Smooth muscle cell of the brain vasculature (primary cell): ENCODE data around the gene HCRTR1.

Experiments
- DNase-seq: peaks from one replicate; pipeline ENCODE4 v3.0.0-alpha.2; 2012; ENCODE audit warnings: low read depth, low spot score

Gene HCRTR1

DNA sequence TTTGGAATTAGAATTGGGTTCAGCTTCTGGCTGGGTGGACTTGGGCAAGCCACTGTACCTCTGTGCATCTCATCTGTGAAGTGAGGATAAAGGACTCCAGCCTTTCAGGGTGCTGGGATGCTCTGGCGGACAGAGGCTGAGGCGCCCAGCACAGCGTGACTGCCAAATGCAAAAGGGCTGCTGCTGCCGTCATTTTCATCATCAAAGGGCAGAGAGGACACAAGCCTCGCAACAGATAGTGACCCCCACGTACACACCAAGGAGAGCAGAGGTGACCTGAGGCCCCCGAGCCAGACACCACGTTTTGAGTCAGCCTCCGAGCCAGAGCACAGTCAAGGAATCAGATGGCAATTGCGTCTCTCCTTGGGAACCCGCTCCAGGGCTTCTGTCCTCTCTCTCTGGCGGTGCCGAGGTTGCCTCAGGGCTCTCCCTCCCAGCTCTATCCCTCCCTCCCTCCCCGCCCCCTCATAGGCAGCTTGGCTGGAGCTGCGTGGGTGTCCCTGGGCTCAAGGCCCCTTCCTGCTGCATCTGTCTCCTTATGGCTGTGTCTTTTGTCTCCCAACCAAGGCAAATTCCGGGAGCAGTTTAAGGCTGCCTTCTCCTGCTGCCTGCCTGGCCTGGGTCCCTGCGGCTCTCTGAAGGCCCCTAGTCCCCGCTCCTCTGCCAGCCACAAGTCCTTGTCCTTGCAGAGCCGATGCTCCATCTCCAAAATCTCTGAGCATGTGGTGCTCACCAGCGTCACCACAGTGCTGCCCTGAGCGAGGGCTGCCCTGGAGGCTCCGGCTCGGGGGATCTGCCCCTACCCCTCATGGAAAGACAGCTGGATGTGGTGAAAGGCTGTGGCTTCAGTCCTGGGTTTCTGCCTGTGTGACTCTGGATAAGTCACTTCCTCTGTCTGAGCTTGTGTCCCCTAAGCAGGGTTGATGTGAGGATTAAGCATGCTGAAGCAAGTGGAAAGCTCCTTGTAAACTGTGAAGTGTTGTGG lies 9.0 kb downstream of the HCRTR1 start:
- DNase-seq = no peak

DNA sequence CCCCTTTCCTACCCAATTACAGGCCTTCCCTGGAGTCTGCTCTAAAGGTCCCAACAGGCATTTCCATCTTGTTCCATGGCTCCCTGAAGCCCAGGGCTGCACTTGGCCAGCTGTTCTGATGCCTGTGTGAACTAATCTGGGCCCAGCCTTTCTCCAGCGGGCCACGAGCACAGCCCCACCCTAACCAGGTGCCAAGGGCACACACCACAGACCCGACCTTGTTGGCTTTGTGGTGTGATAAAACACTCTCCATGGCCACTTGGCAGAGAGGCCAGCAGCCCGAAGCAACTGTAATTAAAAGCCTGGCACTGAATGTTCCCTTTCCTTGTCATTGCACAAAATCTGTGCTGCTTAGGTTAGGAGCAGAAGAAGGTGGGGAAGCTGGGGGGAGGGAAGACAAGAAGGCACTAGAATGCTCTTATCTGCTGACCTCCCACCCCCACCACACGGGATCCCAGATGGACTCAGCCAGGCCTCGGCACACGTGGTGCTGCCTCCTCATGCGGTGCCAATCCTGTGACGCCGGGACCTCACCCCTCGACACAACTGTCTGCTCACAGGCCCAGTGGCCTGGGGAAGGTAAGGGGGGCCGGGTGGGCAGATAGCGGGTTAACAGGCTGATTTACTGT lies 9.9 kb downstream of the HCRTR1 start:
- DNase-seq = no peak

DNA sequence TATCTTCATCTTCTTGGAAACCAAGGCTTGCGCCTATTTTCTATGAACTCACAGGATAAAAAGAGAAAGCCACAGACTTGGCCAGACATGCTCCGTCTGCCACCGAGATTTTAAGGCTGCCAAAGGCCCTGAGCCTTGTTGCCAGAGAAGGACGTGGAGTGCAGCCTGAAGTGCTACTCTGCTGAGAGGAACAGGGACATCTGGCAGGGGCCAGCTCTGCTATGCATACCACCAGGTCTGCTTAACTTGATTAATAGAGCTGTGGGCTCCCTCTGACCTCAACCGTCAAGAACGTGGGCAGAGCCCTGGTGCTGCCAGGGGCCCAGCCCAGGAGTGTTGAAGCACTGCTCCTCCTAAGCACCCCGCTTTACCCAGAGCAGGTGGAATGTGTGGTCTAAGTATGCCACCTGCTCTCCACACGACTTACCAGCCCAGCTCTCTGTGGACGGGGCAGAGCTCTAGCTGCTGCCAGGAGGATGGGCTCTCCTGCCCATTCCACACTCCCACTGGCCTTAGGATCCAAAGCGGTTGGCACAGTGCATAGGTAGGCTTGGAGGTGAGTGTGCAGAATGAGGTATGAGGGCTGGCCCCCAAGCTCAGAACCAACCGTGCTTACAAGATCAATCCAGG lies 10.6 kb downstream of the HCRTR1 start:
- no peak for DNase-seq

DNA sequence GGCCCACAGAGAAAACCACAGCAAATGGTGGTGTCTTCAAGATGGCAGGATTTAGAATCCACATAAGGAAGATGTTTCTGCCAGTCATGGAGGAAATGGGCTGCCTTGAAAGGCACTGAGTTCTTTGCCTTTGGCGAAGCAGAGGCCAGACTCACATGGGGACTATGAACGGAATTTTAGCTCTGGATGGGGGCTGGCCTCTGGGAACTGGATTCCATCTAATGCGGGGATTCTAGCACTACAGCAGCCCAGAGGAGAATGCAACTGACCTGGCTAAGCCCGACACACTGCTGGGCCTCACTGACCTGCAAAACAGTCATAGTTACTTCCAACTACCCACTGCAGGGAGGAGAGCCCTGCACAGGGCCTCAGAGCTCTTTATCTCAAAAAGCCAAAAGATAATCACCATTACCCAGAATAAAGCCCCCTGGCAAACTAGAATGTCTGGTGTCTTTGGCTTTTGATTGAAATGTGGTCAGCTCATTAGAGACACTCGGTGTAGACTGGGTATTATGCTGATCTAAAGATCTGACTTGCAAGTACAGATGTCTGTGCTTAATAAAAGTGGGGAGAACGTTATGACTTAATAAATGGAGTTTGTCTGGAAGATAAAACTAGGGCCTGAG lies 11.6 kb downstream of the HCRTR1 start:
- no peak for DNase-seq

DNA sequence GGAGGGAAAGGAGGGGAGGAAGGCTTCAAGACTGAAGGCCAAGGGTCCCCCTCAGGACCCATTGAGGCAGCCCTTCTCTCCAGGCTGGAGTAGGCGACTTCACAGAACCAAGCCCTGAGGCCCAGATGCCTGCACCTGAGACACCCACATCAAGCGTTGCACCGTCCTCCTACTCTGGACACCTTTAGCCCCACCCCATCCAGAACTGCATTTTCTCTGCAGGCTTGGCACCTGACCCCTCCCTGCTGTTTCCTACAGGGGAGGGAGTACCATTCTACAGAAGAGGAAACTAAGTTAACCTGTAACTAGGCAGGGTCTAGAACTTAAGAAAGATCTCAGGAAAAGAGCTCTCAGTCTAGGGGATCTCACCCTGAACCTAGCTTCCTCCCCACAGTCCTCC lies 15.2 kb downstream of the HCRTR1 start:
- DNase-seq = no peak

DNA sequence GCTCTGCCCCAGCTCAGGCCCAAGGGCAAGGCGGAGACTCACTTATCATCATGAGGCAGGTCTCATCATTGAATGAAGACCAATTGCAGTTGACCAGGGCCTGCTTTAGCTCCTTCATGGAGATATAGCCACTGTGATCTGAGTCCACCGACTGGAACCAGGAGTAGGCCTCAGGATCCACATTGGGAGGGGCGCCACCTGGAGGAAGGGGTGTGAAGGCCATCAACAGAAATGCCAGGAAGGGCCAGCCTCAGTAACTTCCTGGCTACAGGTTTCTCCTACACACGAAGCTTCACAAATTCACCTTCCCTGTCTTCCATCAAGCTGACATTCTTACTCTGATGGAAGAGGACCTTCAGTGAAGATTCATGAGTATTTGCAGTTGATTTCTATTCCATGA lies 15.6 kb downstream of the HCRTR1 start:
- no peak for DNase-seq

DNA sequence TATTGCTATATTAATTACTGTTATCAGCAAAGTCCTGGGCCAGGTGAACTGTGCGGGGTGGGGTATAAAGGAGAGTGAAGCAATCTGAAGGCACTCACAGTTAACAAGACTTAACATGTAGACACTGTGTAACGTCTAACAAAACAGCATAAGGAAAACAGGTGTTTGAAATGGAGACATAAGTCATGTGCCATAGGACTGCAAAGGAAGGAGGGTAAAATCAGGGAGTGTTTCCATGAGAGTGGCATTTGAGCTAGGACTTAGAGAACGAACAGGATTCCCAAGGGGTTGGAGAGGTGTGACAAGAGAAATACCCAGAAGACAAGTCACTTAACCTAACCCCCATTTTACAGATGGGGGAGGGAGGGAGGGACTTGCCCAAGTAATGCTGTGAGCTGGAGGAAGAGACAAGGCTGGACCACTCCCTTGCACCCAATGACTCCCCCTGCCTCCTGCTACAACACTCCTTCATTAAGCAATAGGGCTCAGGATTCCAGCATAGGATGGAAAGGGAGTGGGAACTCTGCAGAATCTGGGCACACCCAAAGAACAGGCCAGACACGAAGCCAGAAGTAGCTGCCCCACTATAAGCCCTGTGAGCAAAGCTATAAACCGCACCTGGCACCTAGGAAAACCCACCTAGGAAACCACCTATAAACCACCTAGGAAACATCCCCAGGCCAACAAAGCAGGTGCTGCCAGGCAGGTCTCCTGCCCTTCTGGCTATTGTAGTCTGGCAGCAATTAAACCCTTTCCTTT lies 20.6 kb downstream of the HCRTR1 start:
- DNase-seq = no peak

DNA sequence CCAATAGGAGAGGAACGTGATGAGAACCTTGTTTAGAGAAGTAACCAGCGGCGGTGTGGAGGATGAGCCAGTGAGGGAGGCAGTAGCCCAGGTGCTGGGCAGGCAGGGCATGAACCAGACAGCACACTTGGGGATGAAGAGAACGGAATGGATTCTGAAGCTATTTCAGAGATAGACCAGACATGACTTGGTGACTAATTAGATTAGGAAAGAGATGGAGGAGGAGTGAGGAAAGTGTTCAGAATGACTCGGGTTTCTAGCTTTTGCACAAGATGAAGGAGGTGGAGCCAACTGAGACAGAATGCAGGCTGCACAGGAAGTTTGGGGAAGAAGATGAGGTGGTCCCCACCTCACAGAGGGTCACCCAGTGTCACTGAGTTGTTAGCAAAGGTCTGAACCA lies 22.1 kb downstream of the HCRTR1 start:
- DNase-seq = no peak

DNA sequence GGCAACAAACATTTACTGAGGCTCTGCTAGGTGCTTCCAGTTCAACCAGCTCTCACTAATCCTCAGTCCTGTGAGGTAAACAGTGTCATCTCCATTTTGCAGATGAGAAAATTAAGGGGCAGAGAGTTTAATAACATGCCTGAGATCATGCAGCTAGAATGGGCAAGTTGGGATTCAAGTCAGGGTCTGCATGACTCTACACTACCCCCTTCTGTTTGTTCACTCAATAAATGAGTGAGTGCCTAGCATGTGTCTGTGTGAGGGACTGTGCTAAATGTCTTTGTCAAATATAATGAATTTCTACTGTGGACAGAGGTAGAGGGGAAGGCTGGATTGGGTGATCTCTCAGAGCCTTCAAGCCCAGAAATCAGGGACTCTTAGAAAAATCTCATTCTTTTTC lies 22.7 kb downstream of the HCRTR1 start:
- DNase-seq = no peak

DNA sequence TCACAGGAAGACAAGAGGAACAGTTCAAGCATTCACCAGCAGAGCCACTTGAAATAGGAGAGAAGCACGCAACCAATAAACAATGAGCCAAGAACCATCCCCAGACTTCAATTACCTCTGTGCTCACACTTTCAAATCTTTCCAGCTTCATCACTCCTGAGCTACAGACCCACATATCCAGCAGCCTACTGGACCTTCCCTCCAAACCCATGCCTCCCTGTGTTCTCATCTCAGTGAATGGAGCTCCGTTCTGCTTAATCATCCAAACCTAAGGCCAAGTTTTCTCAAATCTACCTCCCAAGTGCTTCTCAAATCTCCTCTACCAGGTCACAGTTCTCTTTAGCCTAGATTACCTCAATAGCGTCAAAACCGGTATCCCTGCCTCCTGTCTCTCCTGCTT lies 23.5 kb downstream of the HCRTR1 start:
- DNase-seq = no peak

DNA sequence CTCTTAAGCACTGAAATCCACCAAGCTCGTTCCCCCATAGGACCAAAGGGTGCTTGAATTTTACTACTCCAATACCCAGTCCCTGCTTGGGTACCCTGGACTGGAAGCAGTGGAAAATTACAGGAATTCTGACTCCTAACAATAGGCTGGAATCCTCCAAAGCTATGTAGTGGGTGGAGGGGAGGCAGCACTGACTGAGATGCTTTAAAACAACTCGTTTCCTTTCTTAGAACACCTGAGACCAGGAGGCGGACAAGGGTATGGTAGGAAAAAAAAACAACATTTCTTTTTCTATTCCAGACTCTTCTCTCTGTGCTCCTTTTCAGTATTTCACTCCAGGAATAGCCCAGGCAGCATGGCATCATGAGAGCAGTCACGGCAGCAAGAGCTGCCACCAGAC lies 24.9 kb downstream of the HCRTR1 start:
- no peak for DNase-seq

DNA sequence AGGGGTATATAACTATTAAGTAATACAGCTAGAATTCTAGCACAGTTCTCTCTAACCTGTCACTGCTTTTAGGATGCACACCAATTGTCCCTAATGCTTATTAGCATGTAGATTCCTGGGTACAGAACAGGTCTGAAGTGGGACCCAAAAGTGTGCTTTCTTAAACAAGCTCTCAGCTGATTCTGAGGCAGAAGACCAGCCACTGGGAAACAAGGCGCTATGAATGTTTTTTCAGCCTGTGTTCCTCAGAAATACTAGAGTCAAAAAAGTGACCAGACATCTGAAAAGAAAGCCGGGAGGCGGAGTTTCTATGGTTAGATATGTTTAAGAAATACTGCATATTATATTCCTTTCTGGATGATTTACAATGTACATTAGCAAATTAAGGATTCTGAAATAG lies 25.4 kb downstream of the HCRTR1 start:
- DNase-seq = no peak

DNA sequence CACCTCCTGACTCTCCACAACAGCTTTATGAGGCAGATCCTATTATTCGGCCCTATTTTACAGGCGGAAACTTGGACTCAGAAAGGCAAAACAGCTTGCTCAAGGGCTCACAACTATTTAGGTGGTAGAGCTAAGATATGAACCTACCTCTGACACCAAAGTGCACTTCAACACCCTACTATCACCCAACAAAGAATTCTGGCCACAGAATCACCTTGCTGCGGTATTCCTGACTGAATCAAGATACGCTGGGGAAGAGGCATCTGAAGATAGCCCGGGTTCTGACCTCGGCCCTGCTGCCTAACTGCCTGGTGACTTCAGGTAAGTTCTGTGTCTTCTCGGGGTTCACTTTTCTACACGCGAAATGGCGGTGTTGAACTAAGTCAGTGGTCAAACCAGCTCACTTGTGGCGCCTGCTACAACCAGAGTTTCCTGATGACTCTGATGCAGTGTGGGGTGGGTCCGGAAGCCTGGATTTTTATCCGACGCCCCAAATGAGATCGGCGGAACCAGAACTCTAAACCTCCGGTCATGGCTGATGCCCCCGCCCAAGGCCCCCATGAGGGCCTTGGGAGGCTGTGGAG lies 26.6 kb downstream of the HCRTR1 start:
- DNase-seq = no peak

DNA sequence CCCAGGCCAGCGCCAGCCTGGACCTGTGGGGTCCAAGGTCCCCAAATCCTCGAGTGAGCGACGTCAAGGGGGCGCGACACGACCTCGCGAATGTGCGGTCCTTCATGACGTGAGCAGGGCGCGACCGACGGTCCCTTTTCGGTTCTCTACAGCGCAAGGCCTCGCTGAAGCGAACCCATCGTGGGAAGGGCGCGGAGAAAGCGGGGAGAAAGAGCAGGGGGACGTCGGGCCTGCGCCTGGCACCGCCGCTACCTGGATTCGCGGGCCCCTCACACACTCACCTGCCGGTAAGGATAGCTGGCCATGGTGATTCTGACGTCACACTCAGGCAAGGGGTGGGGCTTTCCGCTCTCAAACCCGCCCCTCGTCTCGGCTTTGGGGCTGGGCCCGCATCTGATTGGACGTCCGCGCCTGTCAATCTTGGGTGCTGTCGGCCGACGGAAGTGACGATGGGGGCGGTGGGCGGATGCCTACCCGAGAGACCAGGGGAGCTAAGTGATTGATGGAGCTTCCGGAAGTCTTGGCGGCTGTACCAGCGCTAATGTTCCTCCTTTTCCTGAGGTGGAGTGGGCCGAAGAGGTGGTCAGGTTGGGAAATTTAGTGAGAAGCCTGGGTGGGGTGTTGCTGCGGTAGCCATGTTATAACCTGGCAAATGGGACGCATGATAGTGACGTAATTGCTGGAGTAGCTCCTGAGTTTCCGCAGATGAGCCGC lies 27.2 kb downstream of the HCRTR1 start, which contains the start of gene PEF1:
PEF1 (minus strand) TSS at position 317 of the 714 bp plus-strand sequence; CDS start at position 305, 12 bp downstream.
- DNase-seq = peak; percentile 95

DNA sequence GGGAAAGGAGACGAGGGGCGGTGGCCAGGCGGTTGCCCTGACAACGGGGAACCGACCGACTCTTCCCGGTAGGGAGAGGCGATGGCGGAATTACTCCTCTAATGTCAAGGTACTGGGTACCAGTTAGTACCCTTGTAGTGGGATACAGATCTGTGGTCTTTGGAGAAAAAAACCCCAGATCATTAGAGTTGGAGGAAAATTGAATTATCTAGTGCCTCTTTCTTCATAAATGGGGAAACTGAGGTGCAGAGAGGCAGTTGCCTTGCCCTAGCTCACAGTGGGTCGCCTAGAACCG lies 27.7 kb downstream of the HCRTR1 start:
- DNase-seq = no peak

DNA sequence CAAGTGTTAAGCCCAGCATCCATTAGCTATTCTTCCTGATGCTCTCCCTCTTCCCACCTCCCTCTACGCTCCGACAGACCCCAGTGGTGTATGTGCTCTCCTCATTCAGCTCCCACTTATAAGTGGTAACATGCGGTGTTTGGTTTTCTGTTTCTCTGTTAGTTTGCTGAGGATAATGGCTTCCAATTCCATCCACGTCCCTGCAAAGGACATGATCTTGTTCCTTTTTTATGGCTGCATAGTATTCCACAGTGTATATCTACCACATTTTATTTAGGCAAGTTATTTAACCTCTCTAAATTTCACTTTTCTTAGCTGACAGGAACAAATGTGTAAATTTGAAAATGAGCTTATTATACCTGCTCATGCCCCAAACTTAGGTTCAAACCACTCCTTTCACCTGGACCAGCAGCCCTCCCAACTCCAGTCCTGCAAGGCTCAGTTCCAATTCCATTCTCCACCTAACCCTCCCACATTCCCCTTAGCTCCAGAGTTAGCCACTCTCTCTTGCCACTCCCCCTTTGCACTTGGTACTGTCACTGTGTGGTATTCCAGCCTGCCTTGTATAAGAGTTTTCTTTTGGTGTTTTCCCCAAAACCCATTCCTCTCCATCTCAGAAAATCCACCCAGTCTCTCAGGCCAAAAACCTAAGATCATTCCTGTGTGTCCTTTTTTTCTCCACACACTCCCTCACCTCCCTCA lies 28.9 kb downstream of the HCRTR1 start:
- DNase-seq = no peak

DNA sequence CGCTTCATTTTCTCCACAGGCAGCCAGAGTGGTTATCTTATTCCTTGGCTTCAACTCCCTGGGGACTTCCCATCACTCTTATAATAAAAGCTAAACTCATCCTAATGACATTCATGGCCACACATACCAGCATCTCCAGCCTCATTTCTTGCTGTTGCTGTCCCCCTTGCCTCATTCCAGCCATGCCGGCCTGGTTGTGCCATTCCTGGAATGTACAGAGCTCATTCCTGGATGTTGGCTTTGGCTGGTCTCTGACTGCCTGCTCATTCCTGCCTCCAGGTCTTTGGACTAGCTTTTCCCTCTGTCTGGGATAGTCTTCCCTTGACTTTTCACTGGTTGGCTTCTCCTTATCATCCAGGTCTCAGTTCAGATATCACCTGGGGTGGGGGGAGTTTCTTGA lies 29.6 kb downstream of the HCRTR1 start:
- no peak for DNase-seq

DNA sequence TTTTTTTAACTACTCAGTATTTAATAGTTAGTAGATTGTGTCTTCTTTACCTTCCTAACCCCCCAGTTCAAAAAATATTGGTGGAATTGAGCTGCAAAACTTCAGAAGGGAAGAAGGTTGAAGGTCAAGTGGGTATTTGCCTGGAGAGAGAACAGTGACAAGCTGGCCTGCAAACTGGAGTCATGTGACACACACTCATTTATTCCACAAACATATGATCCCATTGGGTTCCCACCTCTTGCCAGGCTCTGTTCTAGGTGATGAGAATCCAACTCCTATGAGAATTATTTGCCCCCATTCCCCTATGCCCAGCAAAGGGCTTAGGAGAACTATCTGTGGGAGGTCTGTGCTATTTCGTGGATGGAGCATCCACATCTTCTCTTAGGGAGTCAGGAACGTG lies 30.7 kb downstream of the HCRTR1 start:
- no peak for DNase-seq

DNA sequence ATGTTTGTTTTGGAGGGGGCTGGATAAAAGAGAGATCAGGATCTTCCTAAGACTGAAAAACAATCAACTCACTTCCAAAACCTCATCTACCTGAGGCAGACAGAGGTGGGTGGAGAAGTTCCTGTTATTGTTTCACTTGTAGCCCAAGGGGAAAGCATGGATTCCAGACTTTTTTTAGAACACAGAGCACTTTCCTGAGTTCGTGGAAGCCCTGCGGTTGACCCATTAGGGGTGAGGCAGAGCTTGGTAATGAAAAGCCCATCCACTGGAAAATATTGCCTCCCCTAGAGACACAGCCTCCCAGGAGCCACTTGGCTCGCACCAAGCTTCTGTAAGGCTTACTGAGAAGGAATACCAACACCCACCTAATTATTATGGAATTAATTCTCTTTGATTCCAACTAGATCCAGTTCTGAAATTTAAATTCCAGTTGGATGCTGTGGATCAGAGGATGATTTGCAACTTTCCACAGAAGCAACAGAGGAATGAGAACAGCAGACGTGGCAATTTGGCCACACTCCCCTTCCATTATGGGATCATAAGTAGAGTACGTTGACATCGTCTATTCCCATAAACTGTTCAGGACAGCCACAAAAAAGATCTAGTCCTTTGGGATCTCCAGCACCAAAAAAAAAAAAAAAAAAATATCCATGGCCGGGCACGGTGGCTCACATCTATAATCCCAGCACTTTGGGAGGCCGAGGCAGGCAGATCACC lies 31.3 kb downstream of the HCRTR1 start:
- no peak for DNase-seq
